ENCODE measurements around the gene LCMT1.

- no peak for TF ChIP-seq POLR2A (IDR thresholded peaks at IDR 0.05)
- TF ChIP-seq CTCF (IDR thresholded peaks at IDR 0.05 in 4 of 5, conservative IDR thresholded peaks at IDR 0.05 in 1 of 5), result no peak
These were observed 23.8 kb upstream of the LCMT1 start for GRCh38 chr16:25087761-25088160.

Measured in gastrocnemius medialis (tissue), 4 donors.